ENCODE data around the gene SFTPA2. TPM values are rescaled to one million over a fixed set of nuclear protein-coding genes. Genes with fewer than 3 reads are reported as not detected.
"Not testable (repeated sequence)": the region's sequence is repeated elsewhere in the genome, so short reads cannot be mapped to it uniquely, and the experiment has no call there.

Gene SFTPA2
- total RNA-seq, 1 donor from 2014 or later, result not detected

DNA sequence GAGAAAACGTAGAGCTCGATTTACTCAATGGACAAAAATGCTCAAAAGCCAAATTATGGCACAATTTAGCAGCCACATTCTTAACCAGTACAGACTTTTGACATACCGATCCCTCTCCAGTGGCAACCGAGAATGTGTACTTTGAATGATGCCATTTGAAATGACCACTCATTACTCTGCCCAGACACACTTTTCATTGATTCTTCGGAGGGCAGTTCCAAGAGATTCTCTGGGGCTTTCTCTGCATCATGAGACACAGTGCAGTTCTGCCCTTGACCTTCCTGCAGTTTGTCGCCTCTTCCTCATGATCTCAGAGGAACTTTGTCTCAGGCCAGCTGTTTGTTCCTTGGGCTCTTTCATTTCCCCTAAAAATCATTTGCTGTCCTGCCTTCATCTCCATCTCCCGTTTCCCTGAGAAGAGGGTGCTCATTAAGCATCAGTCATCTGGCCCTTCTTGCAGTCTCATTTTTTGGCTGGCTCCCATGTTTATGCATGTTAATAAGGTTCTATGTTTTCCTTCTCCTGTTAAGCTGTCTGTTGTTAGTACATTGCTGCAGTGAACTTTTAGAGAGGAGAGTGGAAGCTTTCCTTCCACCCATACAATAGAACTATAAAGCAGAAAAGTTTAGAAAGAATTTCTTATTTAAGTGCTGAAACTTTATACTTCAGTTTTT, 43.5 kb downstream of the SFTPA2 start:
- H3K9me3 Mint-ChIP-seq (ENCODE audit: low read depth); H3K27ac Mint-ChIP-seq (ENCODE audit: unreplicated experiment); H3K4me3 Mint-ChIP-seq (ENCODE audit: unreplicated experiment); H3K27me3 Mint-ChIP-seq (ENCODE audit: low read depth); H3K4me1 Mint-ChIP-seq (ENCODE audit: low read depth); H3K36me3 Mint-ChIP-seq (ENCODE audit: low read depth); DNase-seq (ENCODE audit: low spot score): not testable (repeated sequence)

DNA sequence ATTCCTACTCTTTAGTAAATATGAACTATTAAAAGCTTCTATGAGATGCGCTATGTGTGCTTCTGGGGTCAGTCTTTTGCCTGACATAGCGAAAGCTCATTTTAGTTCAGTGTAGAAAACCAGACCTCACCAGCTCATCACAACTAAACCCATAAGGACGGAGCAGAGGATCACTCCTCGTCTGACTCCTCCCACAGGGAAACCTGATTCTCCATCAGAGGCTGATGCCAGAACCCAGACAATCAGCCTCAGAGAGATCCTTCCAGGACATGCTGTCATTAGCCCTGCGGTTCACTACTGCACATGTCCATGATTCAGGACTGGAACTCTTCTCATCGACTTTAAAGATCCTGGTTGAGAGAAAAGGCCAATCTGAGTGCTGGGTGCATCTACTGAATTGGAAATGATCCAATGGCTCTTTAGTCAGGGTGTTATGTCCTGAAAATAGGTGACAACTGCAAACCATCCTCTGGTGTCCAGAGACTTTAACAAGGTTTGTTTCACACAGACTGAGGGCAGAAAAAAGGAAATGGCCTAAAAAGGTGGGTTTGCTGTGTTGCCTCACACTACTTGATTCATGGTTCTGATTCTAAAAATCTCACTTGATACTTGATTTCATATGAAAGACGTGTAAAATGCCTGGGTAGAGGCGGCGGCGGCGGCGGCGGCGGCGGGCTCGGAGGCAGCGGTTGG, 48.2 kb downstream of the SFTPA2 start, which contains the start of gene EIF5AL1:
TSS of gene EIF5AL1 (plus strand) at position 643 of the 693 bp plus-strand sequence. CDS start 117 bp downstream, outside the sequence.
- not testable (repeated sequence) for H3K4me1 Mint-ChIP-seq (ENCODE audit: low read depth); DNase-seq (ENCODE audit: low spot score); H3K27ac Mint-ChIP-seq (ENCODE audit: unreplicated experiment); H3K4me3 Mint-ChIP-seq (ENCODE audit: unreplicated experiment); H3K27me3 Mint-ChIP-seq (ENCODE audit: low read depth); H3K9me3 Mint-ChIP-seq (ENCODE audit: low read depth); H3K36me3 Mint-ChIP-seq (ENCODE audit: low read depth)

DNA sequence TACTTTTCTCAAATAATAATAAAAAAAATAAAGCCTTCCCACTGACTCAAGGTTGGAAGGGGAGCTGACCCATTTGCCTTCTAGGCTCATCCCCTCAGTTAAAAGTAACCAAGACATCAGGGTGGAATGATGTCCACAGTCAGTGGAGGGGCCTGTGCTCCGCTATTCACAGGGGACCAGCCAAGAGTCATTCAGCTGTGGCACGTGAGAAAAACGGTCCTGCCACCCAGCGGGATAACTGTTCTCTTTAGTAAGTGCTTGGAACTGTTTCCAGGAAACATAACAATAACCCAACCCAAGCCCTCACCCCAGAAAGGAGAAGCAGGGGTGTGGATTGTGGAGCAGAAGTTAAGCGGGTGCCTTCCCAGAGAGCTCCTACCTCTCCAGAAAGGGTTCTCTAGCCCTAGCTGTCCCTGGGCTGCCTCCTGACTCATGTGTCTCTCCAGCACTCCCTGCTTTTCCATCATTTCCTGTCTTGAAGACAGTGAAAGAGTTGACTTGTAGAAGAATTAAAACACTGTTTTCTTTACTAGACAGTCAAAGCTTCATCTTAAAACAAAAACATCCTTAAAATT, 50.2 kb downstream of the SFTPA2 start:
- H3K4me3 Mint-ChIP-seq (ENCODE audit: unreplicated experiment); H3K9me3 Mint-ChIP-seq (ENCODE audit: low read depth); H3K4me1 Mint-ChIP-seq (ENCODE audit: low read depth); H3K27ac Mint-ChIP-seq (ENCODE audit: unreplicated experiment); H3K36me3 Mint-ChIP-seq (ENCODE audit: low read depth); DNase-seq (ENCODE audit: low spot score); H3K27me3 Mint-ChIP-seq (ENCODE audit: low read depth): not testable (repeated sequence)

DNA sequence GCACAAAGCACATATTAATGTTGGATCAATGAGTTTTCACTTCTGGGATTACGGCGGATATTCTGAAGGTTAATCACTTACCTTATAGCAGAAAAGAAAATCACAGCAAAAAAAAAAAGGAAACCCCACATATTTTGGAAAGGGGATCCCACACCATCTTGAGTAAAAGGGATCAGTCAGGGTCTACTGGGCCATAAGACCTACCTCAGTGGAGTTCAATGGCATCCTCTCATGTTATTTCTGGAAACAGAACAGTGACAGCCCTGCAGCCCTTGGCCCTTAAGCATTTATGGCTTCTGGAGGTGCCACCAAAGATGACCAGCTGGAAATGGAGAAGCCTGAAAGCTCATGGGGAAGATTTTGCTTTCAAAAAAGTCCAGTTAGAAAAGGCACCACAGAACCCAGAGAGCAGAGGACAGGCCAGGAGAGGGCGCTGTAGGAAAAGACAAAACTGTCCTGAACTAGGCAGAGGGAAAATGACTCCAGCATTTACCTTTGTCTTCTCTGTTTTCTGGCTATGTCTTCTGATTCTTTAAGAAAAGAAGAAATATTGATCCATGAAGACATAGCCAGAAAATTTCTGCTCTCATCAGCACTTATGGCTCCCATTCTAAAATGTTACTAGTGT, 50.8 kb downstream of the SFTPA2 start:
- TF ChIP-seq, protein P1, sequence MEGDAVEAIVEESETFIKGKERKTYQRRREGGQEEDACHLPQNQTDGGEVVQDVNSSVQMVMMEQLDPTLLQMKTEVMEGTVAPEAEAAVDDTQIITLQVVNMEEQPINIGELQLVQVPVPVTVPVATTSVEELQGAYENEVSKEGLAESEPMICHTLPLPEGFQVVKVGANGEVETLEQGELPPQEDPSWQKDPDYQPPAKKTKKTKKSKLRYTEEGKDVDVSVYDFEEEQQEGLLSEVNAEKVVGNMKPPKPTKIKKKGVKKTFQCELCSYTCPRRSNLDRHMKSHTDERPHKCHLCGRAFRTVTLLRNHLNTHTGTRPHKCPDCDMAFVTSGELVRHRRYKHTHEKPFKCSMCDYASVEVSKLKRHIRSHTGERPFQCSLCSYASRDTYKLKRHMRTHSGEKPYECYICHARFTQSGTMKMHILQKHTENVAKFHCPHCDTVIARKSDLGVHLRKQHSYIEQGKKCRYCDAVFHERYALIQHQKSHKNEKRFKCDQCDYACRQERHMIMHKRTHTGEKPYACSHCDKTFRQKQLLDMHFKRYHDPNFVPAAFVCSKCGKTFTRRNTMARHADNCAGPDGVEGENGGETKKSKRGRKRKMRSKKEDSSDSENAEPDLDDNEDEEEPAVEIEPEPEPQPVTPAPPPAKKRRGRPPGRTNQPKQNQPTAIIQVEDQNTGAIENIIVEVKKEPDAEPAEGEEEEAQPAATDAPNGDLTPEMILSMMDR (IDR thresholded peaks at IDR 0.05), result peak; percentile 46
- not testable (repeated sequence) for DNase-seq (ENCODE audit: low spot score); H3K4me1 Mint-ChIP-seq (ENCODE audit: low read depth); H3K27ac Mint-ChIP-seq (ENCODE audit: unreplicated experiment); H3K36me3 Mint-ChIP-seq (ENCODE audit: low read depth); H3K27me3 Mint-ChIP-seq (ENCODE audit: low read depth); H3K9me3 Mint-ChIP-seq (ENCODE audit: low read depth); H3K4me3 Mint-ChIP-seq (ENCODE audit: unreplicated experiment)

DNA sequence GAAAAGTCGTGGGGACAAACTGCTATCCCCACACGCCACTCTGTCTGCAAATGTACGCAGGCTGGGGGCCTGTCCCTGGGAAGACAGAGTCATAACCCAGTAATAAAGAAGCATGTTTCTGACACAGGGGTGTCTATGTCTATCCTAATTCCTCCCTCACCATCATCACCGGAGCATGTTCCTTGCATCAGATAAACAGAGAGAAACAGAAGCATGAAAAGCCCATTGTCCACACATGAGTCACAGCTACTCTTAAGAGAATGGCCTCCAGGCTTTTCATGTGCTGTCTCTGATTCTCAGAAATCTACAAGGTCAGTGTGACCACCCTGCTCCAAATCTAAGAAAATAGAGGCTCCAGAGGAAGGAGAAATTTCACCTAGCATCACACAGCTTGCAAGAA, 52.0 kb downstream of the SFTPA2 start:
- not testable (repeated sequence) for H3K27me3 Mint-ChIP-seq (ENCODE audit: low read depth); DNase-seq (ENCODE audit: low spot score); H3K4me1 Mint-ChIP-seq (ENCODE audit: low read depth); H3K9me3 Mint-ChIP-seq (ENCODE audit: low read depth); H3K27ac Mint-ChIP-seq (ENCODE audit: unreplicated experiment); H3K4me3 Mint-ChIP-seq (ENCODE audit: unreplicated experiment); H3K36me3 Mint-ChIP-seq (ENCODE audit: low read depth)

DNA sequence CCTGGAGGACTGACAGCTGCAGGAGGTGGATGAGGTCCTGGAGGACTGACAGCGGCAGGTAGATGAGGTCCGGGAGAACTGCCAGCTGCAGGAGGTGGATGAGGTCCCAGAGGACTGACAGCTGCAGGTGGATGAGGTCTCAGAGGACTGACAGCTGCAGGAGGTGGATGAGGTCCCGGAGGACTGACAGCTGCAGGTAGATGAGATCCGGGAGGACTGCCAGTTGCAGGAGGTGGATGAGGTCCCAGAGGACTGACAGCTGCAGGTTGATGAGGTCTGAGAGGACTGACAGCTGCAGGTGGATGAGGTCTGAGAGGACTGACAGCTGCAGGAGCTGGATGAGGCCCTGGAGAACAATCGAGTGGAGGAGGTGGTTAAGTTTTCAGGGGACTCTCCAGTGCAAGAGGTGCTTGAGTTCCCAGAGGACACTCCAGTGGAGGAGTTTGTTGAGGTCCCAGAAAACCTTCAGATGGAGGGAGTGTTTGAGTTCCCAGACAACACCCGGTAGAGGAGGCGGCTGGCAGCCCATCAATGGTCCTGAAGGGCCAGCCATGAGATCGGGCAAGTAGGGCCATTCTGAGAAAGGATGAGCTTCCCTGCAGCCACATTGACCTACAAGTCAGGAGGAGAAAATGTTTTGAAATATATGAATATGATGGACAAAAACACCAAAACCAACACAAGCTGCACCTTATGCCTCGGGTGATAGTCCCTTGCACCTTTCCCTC, 52.6 kb downstream of the SFTPA2 start:
- Mint-ChIP-seq H3K36me3 (ENCODE audit: low read depth) (no peaks in the 10 kb centered on the region), H3K27me3 (ENCODE audit: low read depth) (peaks cover 9% of the 10 kb centered on the region), H3K4me1 (ENCODE audit: low read depth) (peaks cover 6% of the 10 kb centered on the region), H3K27ac (ENCODE audit: unreplicated experiment) (no peak overlapping the region), H3K9me3 (ENCODE audit: low read depth) (no peaks in the 10 kb centered on the region), H3K4me3 (ENCODE audit: unreplicated experiment) (no peak overlapping the region)
- TF ChIP-seq, protein P1 (IDR thresholded peaks at IDR 0.05), result no peak
- no peak for DNase-seq (ENCODE audit: low spot score)

Other genes with a start within 250 kb of the SFTPA2 start
- gene PPIF, start 212.9 kb downstream of the SFTPA2 start, total RNA-seq, result 11.0 to 16.2 TPM (median 15.2 TPM) in 3 replicates
- gene ZCCHC24, start 114.8 kb downstream of the SFTPA2 start, total RNA-seq, result 37.4 to 45.1 TPM (median 43.8 TPM) in 3 replicates
- 0.17 to 0.23 TPM (median 0.20 TPM) in 3 replicates for gene EIF5AL1, start 47.9 kb downstream of the SFTPA2 start, total RNA-seq
- not detected in 3 replicates for gene SFTPA1, start 50.5 kb upstream of the SFTPA2 start, total RNA-seq
- 0.36 to 0.63 TPM (median 0.37 TPM) in 3 replicates for gene NUTM2B, start 142.8 kb upstream of the SFTPA2 start, total RNA-seq